NCI-H82 treated with DMSO at 0.1 percent for 48 hours (cell line): ENCODE measurements around the gene USP38.
A peak's percentile ranks its signal among the peaks of the same experiment; 100 is the strongest.
"Not testable (repeated sequence)": the region's sequence is repeated elsewhere in the genome, so short reads cannot be mapped to it uniquely, and the experiment has no call there.

Source experiments
- DNase-seq: peaks from one replicate; lab custom pipeline; 2025; ENCODE audit not compliant: unreplicated experiment; lab: John Stamatoyannopoulos, UW

Gene USP38

GRCh38 chr4:143184503-143185252 lies at the start of gene USP38:
TSS of gene USP38 (plus strand) at chr4:143184917. CDS start at chr4:143185451, 534 bp downstream.
- peak; percentile 80 for DNase-seq

GRCh38 chr4:143135358-143135757 lies 49.4 kb upstream of the USP38 start:
- DNase-seq: no peak

DNA sequence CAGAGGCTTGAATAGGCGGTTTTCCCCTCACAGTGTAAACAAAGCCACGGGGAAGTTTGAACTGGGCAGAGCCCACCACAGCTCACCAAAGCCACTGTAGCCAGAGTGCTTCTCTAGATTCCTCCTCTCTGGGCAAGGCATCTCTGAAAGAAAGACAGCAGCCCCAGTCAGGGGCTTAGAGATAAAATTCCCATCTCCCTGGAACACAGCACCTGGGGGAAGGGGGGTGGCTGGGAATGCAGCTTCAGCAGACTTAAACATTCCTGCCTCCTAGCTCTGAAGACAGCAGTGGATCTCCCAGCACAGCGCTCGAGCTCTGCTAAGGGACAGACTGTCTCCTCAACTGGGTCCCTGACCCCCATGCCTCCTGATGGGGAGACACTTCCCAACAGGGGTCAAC lies 44.0 kb upstream of the USP38 start:
- no peak for DNase-seq

GRCh38 chr4:143148521-143148920 lies 36.2 kb upstream of the USP38 start:
- peak; percentile 36 for DNase-seq

- no peak for DNase-seq
Observed at GRCh38 chr4:143156853-143157252, 27.9 kb upstream of the USP38 start.

- DNase-seq: no peak
Observed at GRCh38 chr4:143163614-143164013, 21.1 kb upstream of the USP38 start.

DNA sequence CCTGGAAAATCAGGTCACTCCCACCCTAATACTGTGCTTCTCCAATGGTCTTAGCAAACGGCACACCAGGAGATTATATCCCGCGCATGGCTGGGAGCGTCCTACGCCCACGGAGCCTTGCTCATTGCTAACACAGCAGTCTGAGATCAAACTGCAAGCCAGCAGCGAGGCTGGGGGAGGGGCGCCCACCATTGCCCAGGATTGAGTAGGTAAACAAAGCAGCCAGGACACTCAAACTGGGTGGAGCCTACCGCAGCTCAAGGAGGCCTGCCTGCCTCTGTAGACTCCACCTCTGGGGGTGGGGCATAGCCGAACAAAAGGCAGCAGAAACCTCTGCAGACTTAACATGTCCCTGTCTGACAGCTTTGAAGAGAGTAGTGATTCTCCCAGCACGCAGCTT lies 18.0 kb upstream of the USP38 start:
- not testable (repeated sequence) for DNase-seq

- no peak for DNase-seq
Observed at GRCh38 chr4:143178923-143179322, 5.8 kb upstream of the USP38 start.

GRCh38 chr4:143183513-143184216 lies 1.1 kb upstream of the USP38 start:
- peak; percentile 21 for DNase-seq

- DNase-seq: peak; percentile 55
Observed at GRCh38 chr4:143184217-143184502, 557 bp upstream of the USP38 start.

- DNase-seq: no peak
Observed at GRCh38 chr4:143185253-143186107, 763 bp downstream of the USP38 start.

GRCh38 chr4:143186212-143186611 lies 1.5 kb downstream of the USP38 start:
- no peak for DNase-seq

- DNase-seq: no peak
Observed at GRCh38 chr4:143186649-143187048, 1.9 kb downstream of the USP38 start.

DNA sequence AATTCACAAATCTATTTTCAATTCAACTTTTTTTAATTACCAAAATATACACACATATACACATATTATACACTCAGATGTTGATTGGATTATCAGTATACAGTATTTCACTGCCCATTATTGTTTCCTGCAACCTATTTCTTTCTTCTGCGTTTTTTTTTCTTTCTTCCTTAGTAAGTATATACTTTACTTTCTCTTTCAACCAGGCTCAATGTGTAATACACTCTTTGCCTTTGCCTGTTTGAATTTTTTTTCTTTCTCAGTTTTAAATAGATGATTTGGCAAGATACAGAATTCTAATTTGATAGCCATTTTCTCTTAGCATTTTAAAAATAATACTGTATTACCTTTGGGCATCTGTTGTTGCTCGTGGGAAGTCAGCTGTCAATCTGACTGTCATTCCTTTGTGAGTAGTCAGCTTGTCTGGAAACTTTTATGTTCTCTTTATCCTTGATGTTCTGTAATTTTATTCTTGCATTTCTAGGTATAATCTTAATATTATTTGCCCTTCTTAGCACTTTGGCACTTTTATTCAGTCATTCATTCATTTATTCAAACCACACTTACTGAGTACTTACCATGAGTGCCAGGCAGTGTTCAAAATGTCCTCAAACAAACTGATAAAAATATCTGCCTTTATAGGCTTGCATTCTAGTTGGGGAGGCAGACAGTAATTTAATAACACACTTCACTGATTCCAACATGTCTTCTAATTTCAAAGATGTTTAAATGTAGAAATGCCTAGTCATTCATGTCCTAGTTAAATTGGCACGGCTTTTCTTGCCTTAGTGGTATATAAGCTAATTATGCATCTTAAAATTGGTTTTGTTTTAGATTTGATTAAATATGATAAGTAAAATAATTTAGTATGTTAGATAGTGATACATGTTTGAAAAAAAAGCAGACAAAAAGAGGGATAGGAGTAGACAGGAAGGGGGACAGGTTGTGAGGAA lies 3.7 kb downstream of the USP38 start:
- no peak for DNase-seq

- no peak for DNase-seq
Observed at GRCh38 chr4:143189528-143189927, 4.8 kb downstream of the USP38 start.

GRCh38 chr4:143195581-143195980 lies 10.9 kb downstream of the USP38 start:
- DNase-seq: no peak

DNA sequence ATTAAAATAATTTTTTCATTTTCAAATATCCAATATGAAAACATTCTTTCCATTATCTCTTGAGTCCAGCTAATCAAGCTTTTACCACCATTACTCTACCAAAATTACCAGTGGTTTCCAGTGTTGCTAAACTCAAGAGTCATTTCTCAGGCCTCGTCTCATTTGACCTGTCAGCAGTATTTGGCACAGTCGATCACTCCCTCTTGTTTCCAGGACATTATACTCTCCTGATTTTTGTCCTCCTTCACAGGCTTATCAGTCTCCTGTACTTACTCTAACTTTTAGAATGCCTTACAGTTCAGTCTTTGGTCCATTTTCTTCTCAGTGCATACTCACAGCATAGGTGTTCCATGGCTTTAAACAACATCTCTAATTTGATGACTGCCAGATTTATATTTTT lies 11.6 kb downstream of the USP38 start:
- DNase-seq: no peak

GRCh38 chr4:143199503-143199902 lies 14.8 kb downstream of the USP38 start:
- no peak for DNase-seq

GRCh38 chr4:143202824-143203223 lies 18.1 kb downstream of the USP38 start:
- DNase-seq: peak; percentile 31

GRCh38 chr4:143203577-143203976 lies 18.9 kb downstream of the USP38 start:
- DNase-seq: no peak

- no peak for DNase-seq
Observed at GRCh38 chr4:143207555-143207954, 22.8 kb downstream of the USP38 start.
